Erythroblast (primary cell): ENCODE measurements around the gene C1orf185.

Experiments
- GATA1 ChIP-seq: IDR thresholded peaks from 2 replicates; pipeline ENCODE4 v1.6.1; 2011; ENCODE audit warnings: low read depth, mild to moderate bottlenecking, control low read depth, low read length, moderate library complexity
- POLR2A ChIP-seq: IDR thresholded peaks from 2 replicates; pipeline ENCODE4 v1.6.1; 2011; ENCODE audit warnings: mild to moderate bottlenecking, low read length

DNA sequence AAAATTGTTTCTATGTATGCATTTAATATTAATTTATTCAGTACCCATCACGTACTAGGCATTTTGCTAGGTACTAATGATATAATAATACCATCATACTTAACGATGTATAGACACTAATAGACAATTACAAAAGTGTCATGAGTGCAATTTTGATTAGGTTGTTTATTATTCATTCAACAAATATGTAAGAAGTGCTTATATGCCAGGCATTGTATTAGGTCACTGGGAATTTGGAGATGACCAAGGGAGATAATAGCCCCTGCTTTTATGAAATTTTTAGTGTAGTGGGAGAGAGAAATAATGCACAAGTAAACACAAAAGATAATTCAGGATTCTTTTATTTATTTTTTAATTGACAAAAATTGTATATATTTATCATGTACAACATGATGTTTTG is 18.6 kb downstream of the C1orf185 start:
- TF ChIP-seq GATA1 = no peak
- TF ChIP-seq POLR2A = no peak
